GM18526 (cell line): ENCODE data around the gene TRIM15.

Experiments used
- POLR2A ChIP-seq: IDR thresholded peaks from 3 replicates; pipeline ENCODE4 v1.6.1; 2011; ENCODE audit not compliant: insufficient read length; ENCODE audit errors: extremely low read depth

TRIM15 gene

DNA sequence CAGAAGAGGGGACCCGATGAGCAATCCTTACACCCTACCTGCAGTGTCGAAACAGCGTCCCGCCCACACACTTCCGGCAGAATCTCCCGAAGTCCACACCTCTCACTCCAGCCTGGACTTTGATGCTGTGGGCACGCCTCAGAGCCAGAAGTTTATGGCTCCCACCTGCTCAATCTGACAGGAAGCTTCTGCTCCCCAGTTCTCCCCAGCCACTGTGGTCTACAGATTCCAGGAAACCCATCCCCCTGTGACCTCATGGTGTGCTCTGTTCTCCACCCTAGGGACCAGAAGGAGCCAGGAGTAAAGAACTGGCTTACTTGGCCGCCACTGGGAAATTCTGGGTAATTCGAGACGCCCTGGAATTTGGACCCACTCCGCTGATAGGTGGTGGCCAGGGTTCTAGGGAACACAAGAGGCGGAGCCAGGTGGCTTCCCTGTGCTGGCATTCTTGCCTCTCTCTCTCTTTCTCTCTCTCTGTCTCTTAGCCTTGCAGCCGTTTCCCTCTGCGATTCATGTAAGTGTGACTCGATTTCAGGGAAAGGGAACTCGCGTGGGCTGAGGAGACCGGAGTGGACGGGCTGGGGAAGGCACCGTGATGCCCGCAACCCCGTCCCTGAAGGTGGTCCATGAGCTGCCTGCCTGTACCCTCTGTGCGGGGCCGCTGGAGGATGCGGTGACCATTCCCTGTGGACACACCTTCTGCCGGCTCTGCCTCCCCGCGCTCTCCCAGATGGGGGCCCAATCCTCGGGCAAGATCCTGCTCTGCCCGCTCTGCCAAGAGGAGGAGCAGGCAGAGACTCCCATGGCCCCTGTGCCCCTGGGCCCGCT is at the start of gene TRIM15:
Gene TRIM15, plus strand, starts transcription at position 457 of the 828 bp plus-strand sequence. Its CDS starts 139 bp downstream, at position 596.
- no peak for TF ChIP-seq POLR2A

DNA sequence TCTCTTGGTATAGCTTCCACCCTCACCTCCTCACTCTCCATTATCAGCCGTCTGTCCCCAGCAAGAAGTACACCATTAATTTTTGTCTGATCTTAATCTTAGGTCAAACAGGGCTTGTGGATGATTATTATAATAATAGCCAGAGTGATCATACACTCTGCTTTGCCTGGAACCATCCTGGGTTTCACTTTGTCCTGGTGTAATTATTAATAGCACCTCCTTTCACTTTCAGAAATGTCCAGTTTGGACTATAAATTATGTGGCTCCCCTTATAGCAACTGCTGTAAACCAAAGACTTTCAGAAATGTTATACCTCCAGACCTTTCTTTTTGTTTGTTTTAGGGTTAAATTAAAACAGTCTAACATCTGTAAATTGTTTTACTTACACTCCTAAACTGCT is 49.5 kb upstream of the TRIM15 start:
- no peak for TF ChIP-seq POLR2A

- no peak for TF ChIP-seq POLR2A
These were observed 46.6 kb upstream of the TRIM15 start for GRCh38 chr6:30116724-30117123.

GRCh38 chr6:30121446-30122366 is 41.6 kb upstream of the TRIM15 start:
- no peak for TF ChIP-seq POLR2A

DNA sequence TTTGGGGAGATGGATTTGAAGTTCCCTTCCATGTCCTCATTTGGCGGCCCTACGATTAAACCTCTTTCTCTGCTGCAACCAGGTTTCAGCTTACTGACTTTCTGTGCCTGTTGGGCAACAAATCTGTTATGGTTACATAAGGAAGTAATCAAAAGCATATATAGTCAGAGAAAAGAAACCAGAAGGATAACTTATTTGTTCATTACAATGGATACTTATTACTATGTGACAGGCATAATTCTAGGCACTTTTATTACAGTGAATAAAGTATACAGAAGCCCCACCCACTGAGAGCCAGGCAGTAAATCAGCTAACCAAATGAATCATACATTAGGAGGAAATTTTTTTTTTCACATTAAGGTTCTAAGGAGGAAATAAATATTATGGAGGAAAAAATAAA is 40.8 kb upstream of the TRIM15 start:
- TF ChIP-seq POLR2A, result no peak

- TF ChIP-seq POLR2A, result no peak
These were observed 35.9 kb upstream of the TRIM15 start for GRCh38 chr6:30127238-30128093.

DNA sequence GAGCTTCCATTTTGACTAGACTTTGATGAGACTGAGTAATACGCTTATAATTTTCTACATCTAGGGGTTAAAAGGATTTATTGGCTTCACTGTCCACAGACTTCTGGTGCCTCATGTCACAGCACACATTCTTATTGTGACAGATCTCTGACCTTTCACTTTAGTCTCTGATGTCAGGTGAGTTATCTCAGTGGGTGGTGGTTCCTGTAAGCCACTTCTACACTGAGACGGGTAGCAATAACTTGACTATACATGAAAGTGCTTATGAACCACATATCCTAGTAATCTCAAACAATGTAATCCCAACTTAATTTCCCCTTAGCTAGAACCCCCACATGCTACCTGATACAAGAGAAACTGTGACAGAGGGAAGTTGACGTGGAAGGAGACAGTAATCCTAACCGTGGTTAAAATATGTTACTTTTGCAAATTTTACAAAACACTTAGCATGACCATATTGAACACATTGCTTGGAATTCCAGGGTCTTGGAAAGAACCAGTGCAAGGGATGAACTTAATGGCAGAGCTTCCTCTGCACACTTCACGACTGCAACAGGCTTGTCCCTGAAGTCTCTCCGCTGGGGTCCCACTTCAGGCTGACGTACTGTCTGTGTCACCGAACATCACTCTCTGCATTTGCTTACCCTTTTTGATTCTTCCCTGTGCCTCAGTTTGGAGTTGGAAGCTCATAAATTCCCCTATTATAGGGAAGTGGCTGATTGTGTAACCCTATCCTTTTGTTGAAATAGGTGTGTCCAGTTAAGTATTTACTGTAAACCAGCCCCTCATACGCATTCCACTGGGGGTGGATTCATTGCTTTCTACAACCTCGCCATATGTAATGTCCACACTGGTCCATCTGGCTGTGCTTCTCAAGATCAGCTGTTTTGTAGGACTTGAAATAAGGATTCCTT is 33.8 kb upstream of the TRIM15 start:
- TF ChIP-seq POLR2A, result no peak

DNA sequence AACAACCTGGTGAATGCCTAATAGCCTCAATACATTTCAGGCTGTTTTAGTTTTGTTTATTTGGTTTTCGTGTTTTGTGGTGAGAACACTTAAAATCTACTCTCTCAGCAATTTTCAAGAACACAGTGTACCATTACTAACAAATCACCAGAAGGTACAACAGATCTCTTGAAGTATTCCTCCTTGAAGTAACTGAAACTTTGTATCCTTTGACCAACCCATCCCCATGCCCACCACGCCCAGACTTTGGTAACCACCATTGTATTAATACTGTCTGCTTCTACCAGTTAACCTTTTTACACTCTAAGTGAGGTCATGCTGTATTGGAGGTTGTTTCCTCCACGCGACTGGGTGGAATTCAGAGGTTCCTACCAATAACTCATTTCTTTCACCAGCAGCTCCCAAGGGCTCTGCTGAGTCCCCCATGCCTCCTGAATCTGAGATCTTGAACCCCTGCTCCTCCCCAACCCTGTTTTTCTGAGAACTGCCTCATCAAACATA is 33.1 kb upstream of the TRIM15 start:
- TF ChIP-seq POLR2A, result no peak

- TF ChIP-seq POLR2A, result no peak
These were observed 32.2 kb upstream of the TRIM15 start for GRCh38 chr6:30130887-30131862.

- no peak for TF ChIP-seq POLR2A
These were observed 31.3 kb upstream of the TRIM15 start for GRCh38 chr6:30131947-30132497.

DNA sequence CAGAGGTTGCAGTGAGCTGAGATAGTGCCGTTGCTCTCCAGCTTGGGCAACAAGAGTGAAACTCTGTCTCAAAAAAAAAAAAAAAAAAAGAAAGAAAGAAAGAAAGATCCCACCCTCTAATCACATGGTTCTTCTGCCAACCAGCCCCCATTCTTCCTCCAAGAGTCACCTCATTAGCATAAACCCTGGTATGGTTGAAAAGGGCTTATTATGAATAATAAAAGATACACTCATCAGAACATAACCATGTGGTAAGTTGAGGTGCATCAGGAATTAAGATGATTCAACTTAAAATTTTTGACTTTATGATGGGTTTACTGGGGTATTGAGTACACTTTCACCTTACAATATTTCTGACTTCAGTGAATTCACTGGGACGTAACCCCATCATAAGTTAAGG is 28.2 kb upstream of the TRIM15 start:
- no peak for TF ChIP-seq POLR2A

DNA sequence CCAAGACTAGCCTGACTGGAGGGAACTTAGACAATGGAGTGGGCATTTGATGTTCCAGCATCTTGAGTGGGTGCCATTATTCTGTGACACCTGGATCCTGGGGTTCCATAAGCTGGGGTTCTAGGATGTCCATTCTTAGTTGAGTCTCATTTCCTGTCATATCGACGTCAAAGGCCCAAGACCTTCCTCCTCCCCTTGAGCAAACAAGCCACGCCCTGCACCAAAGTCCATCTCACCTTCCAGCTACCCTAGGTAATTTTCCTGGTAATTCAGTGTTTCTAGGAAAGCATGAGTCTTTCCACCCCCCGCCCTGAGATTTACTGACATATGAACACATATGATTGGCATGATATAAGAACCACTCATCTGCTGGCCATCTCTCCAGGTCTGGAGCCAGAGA is 27.6 kb upstream of the TRIM15 start, which contains the start of gene TRIM40:
Gene TRIM40, plus strand, starts transcription at position 384 of the 400 bp plus-strand sequence. CDS start 897 bp downstream, outside the sequence.
- TF ChIP-seq POLR2A, result no peak
